ENCODE measurements around the gene TPD52L3.
A peak's percentile ranks its signal among the peaks of the same experiment; 100 is the strongest.

- TF ChIP-seq CTCF (IDR thresholded peaks at IDR 0.05) (peak in 1 of 3 donors; percentile 73), EP300 (IDR thresholded peaks at IDR 0.05) (no peak)
Observed at GRCh38 chr9:6305954-6306563, 22.1 kb upstream of the TPD52L3 start.
